Measurements from ENCODE around the gene RGS12.
A peak's percentile ranks its signal among the peaks of the same experiment; 100 is the strongest.

RGS12 gene

GRCh38 chr4:3284734-3285557 is 7.9 kb upstream of the RGS12 start:
- no peak for DNase-seq

- no peak for DNase-seq
Measured at GRCh38 chr4:3285558-3286334, 7.1 kb upstream of the RGS12 start.

DNA sequence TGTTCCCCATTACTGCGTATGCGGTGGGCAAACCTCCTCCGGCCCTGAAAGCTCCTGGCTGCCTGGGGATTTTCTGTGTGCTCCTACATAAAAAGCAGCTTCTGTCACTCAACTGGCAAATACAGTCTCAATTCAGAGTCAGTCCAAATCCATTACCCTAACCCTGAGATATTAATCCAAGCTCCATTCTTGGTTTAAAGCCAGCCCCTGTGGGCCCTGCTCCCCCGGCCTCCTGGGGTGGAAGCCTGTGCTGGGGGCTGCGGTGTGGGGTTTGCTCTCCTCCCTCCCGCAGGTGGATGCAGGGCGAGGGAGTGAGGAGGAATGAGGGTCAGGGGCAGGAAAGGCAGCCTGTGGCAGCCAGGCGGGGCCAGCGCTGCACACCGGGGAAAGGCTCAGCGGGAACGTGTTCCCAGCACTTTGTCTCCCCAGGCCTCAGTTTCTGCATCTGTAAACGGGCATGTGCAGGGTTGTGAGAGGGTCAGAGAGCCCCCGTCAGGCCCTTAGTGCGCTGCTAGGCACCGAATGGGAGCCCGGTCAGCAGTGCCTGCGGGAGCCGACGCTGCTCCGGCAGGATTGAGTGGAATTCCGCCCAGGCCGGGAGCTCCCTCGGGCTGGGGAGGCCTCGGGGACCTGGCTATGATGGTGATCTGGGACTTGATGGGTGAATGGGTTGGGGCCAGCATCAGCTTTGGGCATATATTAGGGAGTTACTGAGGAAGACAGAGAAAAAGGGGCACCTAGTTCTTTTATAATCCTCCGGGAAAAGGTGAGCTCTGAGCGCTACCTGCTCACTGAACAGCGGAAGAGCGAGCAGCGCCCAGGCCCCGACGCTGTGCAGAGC is 6.3 kb upstream of the RGS12 start:
- DNase-seq, result no peak

DNA sequence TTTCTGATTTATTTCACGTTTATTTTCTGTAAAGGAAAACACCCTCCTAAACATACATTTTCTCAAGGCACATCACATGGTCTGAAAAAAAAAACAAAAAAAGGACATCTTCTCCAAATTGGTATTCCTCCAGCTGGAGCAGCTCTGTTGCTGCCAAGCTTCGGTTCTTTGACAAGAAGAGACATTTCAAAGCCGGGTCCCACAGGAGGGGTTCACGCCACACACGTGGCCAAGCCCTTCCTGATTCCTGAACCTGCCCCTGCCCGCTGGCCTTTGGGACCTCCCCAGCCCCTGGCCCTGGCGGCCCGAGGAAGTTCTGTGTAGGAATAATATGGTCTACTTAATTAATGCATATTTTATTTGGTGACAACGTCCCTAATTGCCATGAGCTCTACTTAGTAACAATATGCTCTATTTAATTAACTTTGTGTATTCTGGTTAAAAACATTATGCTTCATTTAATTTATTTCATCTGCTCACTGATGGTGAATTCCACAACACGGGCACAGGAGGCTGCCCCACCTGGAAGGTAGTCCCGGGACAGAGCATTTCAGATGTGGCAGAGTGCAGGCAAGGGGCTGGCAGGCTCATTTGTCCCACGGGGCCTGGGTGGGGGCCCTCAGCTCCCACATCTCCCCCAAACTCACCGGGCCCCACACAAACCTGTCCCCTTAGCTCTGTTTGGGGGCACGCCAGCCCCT is 5.4 kb upstream of the RGS12 start:
- DNase-seq, result no peak

- no peak for DNase-seq
Measured at GRCh38 chr4:3287972-3288570, 4.8 kb upstream of the RGS12 start.

- no peak for DNase-seq
Measured at GRCh38 chr4:3288571-3289094, 4.2 kb upstream of the RGS12 start.

DNA sequence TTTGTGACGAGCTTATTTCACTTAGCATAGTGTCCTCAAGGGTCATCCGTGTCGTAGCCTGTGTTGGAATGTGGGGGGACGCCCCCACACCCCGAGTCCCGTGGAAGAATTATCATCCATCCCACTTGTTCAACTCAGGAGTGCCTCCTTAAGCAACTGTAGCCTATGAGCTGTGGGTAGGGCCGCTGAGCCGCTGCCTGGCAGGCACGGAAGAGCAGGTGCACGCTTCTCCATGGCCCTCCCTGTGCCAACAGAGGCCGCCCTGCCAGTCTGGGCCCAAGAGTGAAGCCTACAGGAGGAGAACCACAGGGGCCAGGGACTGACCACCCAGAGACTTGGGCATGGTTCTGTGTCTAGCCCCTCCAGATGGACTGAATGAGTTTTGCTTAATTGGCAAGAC is 2.3 kb upstream of the RGS12 start:
- DNase-seq, result no peak

DNA sequence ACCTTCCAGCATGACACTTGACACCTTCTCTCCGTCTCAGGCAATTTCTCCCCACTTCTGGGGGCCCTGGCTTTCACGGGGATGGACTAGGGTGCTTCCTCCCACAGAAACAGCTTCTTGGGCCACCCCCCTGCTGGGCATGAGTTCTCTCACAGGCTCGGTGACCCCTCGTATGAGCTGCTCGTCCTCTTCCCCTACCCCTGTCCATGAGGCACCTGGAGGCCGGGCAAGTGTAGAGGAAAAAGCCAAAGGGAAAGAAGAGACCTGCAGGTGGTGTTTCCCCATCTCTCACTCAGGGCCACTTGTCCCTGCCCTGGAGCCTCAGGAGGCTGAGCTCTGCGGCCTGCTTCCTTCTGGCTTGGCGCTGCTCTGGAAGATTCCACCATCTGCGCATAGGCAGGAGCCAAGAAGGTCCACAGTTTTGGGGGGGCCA is 1.9 kb upstream of the RGS12 start:
- no peak for DNase-seq

DNA sequence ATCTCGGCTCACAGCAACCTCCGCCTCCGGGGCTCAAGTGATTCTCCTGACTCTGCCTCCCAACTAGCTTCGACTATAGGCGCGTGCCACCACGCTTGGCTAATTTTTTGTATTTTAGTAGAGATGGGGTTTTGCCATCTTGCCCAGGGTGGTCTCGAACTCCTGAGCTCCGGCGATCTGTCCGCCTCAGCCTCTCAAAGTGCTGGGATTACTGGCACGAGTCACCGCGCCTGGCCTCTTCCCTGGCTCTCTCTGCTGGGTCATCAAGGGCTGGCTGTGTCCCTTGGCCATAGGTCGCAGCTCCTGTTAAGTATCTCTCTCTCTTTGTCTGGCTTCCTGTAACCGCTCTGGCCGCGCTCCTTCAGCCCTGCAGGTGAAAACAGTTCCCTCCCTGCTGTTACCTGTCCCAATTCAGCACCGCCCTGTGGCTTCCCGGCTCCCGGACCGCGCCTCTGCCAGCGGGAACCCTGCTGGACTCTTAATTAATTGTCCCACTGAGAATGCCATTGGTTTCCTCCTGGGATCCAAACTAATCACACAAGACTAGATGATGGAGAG is 1.3 kb upstream of the RGS12 start:
- DNase-seq, result no peak

DNA sequence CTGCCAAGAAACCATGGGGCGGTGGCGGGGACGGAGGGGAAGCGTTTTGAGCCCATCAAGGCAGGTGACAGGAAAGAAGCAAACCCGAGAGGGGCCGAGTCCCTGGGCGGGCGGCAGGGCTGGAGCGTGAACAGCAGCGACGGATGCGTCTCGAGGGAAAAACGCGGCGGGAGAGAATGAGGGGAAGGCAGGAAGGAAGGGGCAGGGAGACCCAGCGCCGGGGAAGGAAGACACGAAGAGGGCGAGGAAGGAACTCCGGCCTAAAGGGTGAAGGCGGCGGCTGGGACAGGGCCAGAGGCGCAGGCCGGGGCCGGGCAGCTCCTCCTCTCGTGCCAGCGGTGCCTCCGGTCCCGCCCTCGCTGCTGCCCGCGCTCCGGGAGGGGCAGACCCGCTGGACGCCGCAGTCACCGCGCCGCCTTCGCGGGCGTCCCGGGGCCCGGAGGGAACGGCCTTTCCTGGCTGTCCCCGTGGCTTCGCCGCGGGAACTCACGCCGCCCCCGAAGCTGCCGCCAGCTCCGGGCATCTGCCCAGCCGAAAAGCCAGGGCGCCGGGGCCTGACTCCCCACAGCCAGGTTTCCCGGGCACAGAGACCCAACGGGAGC is 751 bp upstream of the RGS12 start:
- peak; percentile 71 for DNase-seq

- DNase-seq, result no peak
Measured at GRCh38 chr4:3293401-3294391, 875 bp downstream of the RGS12 start.

DNA sequence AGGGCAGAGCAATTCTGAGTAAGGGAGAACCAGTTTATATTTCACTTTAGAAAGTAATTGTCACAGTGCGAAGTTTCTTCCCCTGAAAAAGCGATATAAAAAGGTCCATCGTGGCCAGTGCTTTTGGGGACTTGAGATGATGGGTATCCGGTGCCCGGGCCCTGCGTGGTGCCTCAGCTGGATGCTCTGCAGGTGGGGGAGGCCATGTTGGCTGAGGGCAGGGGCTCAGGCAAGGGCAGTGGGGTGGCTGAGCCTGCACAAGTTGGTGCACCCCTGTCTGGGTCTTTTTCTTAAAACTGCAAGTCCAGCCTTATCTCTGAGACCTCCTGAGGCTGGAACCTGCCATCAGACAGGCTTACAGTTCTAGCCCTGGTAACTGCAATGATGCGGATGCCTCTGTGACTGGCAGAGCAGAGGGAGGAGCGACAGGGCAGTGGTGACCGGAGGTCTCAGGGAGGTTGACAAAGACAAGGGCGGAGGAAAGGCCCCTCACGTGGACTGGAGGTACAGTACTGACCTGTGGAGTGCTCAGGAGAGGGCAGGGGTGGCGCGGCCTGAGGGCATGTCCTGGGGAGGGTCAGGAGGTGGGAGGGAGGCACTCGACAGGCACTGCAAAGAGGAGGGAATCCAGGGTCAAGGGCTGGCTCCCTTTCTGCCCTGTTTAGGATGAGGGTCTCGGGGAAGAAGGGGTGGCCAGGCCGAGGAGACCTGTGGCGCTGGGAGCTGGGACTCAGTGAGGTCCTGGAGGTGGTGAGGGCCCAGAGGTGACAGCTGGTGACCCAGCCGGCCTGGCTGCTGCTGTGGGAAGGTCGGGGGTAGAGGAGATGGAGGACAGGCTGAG is 1.8 kb downstream of the RGS12 start:
- DNase-seq, result no peak

GRCh38 chr4:3295837-3296624 is 3.2 kb downstream of the RGS12 start:
- no peak for DNase-seq

DNA sequence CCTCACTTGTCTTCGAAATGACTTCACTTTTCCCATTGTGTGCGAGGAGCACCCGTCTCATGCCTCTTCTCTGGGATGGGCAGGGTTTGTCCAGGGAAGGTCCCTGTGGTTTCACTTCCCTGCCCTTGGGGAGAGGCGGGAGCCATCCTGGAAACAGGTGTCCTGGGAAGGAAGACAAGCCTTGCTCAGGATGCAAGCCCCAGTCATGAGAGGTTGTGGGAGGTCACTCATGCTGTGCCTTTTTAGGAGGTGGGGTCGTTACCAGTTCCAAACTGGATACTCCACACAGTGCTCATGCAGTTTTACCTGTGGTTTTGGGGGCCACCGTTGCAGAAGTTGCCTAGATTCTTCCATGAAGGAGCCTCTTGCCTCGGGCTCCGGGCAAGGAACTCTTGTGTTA is 3.8 kb downstream of the RGS12 start:
- DNase-seq, result no peak

DNA sequence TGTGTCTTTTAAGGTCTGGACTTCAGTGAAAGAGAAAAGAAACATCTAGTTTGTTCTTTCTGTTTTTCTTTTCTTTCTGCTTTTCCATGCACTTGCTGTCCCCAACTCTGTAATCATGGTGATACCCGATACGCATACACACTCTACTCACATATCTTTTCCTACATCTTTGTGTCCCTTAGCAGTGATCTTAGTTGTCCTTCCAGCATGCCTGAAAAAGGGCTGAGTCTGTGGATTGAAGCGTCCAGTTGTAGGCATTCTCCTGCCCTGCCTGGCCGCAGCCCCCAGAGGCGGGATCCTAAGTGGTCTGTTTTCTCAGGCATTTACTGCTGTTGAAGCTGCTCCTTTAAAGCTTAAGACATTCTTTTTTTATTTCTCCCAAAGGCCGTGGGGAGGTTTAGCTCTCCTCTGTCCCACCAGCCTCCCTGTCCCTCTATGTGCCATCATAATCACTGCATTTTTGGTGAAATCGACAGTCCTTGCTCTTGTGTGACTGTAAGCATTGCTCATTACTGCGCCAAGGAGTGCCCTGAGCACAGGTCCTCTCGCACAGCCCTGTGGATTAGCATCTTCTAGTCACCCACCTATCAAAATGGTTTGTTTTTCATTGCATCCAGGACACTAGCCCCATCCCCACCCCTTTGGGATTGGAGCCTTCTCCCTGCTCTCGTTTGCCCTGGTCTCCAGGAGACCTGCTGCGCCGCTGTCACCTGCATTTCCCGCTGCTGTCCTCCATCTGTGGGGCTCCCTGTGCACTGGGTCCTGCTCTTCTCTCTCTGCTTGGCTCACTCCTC is 4.4 kb downstream of the RGS12 start:
- DNase-seq, result no peak

DNA sequence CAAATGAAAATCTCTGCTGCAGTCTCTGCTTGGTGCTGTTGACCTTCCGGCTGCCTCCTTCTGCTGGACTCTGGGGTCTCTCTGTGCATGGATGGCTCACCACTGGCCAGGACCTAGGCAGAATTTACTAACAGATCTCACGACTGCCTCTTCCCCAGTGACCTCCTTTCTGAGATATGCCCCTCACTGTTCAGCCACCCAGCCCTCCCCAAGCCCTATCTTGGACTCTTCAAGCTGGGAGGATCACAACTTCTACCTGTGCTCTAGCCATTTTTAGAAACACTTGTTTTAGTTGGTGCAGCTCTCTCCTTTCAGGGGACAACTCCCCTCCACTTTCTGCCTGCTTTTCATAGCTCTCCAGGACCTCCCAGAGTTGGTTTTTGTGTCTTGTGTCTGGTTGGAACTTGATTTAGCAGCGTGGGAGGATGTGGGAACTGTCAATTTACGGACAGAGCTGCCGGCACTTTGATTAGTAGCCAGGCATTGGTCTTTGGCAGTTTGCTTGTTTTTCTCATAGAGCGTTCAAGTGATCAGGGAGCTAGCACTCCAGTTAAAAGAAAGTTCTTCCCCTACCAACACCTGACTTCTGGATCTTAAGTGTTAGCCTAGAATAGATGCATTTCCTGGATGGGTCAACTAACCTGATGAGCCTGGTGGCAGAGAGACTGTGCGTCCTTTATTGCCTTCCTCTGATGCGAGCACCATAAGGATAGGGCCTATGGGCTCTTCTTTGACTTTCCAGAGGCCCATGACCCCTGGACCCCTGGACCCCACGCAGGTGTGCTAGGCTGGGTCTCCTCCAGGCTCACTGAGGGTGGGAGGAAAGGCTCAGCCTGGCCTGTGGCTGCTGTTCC is 6.5 kb downstream of the RGS12 start:
- DNase-seq, result no peak
